ENCODE measurements around the gene FLG.
"Not testable (repeated sequence)": the region's sequence is repeated elsewhere in the genome, so short reads cannot be mapped to it uniquely, and the experiment has no call there.

Gene FLG
- 0 to 2.6 (median 0) reads per million in 17 experiments for total RNA-seq

- no peak for DNase-seq
These were observed at the start of gene FLG for GRCh38 chr1:152325111-152325510. Gene FLG (minus strand): TSS chr1:152325239. CDS start chr1:152315456, 9,783 bp downstream.

- DNase-seq, result no peak
These were observed 49.4 kb upstream of the FLG start for GRCh38 chr1:152374451-152374850.

- no peak for DNase-seq
These were observed 47.6 kb upstream of the FLG start for GRCh38 chr1:152372672-152373071.

GRCh38 chr1:152367436-152367835 is 42.4 kb upstream of the FLG start:
- no peak for DNase-seq

- no peak for DNase-seq
These were observed 34.9 kb upstream of the FLG start, which contains the start of gene FLG2 for GRCh38 chr1:152359906-152360305. Gene FLG2 (minus strand): TSS chr1:152360006. CDS start chr1:152358884, 1,122 bp downstream.

GRCh38 chr1:152356736-152357135 is 31.7 kb upstream of the FLG start:
- no peak for DNase-seq

- no peak for DNase-seq
These were observed 24.6 kb upstream of the FLG start for GRCh38 chr1:152349611-152350010.

GRCh38 chr1:152348447-152348846 is 23.4 kb upstream of the FLG start:
- DNase-seq, result no peak

- DNase-seq, result peak; percentile 53 to 84 (median 75)
These were observed 22.2 kb upstream of the FLG start for GRCh38 chr1:152347116-152347728.

GRCh38 chr1:152344438-152344837 is 19.4 kb upstream of the FLG start:
- no peak for DNase-seq

GRCh38 chr1:152343006-152343405 is 18.0 kb upstream of the FLG start:
- DNase-seq, result no peak

- DNase-seq, result no peak
These were observed 10.4 kb upstream of the FLG start for GRCh38 chr1:152335399-152335798.

GRCh38 chr1:152328801-152329391 is 3.9 kb upstream of the FLG start:
- DNase-seq, result no peak

GRCh38 chr1:152313970-152314369 is 11.1 kb downstream of the FLG start:
- DNase-seq, result peak in 2 of 4 experiments; percentile 0 to 4

GRCh38 chr1:152313319-152313801 is 11.7 kb downstream of the FLG start:
- DNase-seq, result no peak

- DNase-seq, result not testable (repeated sequence)
These were observed 12.9 kb downstream of the FLG start for GRCh38 chr1:152312169-152312568.

- DNase-seq, result no peak
These were observed 15.1 kb downstream of the FLG start for GRCh38 chr1:152309955-152310354.

- not testable (repeated sequence) for DNase-seq
These were observed 15.6 kb downstream of the FLG start for GRCh38 chr1:152309320-152309901.

GRCh38 chr1:152308758-152309157 is 16.3 kb downstream of the FLG start:
- DNase-seq, result not testable (repeated sequence)

- DNase-seq, result not testable (repeated sequence)
These were observed 17.1 kb downstream of the FLG start for GRCh38 chr1:152307970-152308369.

GRCh38 chr1:152306123-152306522 is 18.9 kb downstream of the FLG start:
- not testable (repeated sequence) for DNase-seq

GRCh38 chr1:152304773-152305172 is 20.3 kb downstream of the FLG start:
- not testable (repeated sequence) for DNase-seq

- DNase-seq, result not testable (repeated sequence)
These were observed 21.7 kb downstream of the FLG start for GRCh38 chr1:152303139-152303872.

Measured in suppressor macrophage (primary cell).